ENCODE results near the gene AP1S1.

DNA sequence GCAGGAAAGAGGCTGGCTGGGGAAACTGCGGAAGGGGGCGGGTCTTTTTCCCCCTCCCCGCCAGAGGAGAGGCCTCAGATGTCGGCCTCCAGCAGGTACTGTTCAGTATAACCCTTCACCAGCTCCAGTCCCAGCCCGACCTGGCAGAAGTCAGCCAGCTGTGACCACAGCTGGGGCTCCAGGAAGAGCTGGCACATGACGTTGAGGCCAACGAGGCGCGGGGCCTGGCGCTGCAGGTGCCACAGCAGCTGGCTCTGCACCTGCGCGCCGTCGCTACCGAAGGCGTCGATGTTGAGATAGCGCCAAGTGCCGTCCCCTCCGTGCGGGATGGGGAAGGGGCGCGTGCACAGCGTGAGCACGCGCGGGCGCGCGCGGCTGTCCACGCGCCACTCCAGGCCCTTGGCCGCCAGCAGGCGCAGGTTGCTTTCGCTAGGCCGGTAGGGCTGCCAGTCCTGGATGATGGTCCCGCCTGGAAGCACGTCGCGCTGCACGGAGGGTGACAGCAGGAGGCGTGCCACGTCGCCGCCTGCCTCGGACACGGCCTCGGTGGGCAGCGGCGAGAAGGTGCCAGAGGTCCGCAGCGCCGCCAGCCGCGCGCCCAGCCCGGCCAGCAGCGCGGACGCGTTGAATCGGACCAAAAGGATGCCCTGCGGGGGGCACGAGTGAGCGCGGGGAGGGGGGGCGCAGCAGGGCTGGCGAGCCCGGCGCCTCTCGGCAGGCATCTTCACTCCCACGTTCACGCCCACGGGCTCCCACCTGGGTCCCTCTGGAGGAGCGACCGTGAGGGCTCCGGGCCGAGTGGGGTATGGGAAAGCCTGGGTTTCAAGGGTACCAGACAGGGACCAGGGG lies 18.0 kb downstream of the AP1S1 start:
- no peak for TF ChIP-seq EZH2 (IDR thresholded peaks at IDR 0.05; ENCODE audit: borderline replicate concordance, low read depth, low read length, severe bottlenecking)
- TF ChIP-seq, protein P1, sequence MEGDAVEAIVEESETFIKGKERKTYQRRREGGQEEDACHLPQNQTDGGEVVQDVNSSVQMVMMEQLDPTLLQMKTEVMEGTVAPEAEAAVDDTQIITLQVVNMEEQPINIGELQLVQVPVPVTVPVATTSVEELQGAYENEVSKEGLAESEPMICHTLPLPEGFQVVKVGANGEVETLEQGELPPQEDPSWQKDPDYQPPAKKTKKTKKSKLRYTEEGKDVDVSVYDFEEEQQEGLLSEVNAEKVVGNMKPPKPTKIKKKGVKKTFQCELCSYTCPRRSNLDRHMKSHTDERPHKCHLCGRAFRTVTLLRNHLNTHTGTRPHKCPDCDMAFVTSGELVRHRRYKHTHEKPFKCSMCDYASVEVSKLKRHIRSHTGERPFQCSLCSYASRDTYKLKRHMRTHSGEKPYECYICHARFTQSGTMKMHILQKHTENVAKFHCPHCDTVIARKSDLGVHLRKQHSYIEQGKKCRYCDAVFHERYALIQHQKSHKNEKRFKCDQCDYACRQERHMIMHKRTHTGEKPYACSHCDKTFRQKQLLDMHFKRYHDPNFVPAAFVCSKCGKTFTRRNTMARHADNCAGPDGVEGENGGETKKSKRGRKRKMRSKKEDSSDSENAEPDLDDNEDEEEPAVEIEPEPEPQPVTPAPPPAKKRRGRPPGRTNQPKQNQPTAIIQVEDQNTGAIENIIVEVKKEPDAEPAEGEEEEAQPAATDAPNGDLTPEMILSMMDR (IDR thresholded peaks at IDR 0.05; ENCODE audit: borderline replicate concordance, extremely low read depth, low read length, poor library complexity, severe bottlenecking), result no peak
